ENCODE data around the gene NR4A2. TPM values are rescaled to one million over a fixed set of nuclear protein-coding genes. Genes with fewer than 3 reads are reported as not detected.

Gene NR4A2
- total RNA-seq, 1 experiment from 2014 or later, result 12.0 TPM

- ChIA-PET POLR2A (ENCODE audit: unreplicated experiment) (no interaction called here), CTCF (no interaction called here)
- H4K20me1 ChIP-seq (ENCODE audit: low read length), result no peaks in the 10 kb centered on the region
- H3K79me2 ChIP-seq (ENCODE audit: low read length), result no peaks in the 10 kb centered on the region
- no peaks in the 10 kb centered on the region for H3K9me3 ChIP-seq (ENCODE audit: low read length)
- no peak overlapping the region for H3K4me3 ChIP-seq (ENCODE audit: low read length)
- no peaks in the 10 kb centered on the region for H3K4me1 ChIP-seq (ENCODE audit: insufficient read depth, low read length)
- TF ChIP-seq CTCF (conservative IDR thresholded peaks at IDR 0.05; ENCODE audit: low read depth, low read length), result no peak
- no peak for TF ChIP-seq EZH2 (IDR thresholded peaks at IDR 0.05; ENCODE audit: low read length, unreplicated experiment)
- no peak for TF ChIP-seq EZH2phosphoT487 (IDR thresholded peaks at IDR 0.05; ENCODE audit: borderline replicate concordance, low read length)
- no TSS peak for BruUV-seq (replicated peaks)
- DNase-seq, result no peak
- H3K9me2 ChIP-seq (replicated peaks; ENCODE audit: low read length), result no peaks in the 10 kb centered on the region
- H3K27me3 ChIP-seq (ENCODE audit: low read length), result no peaks in the 10 kb centered on the region
- no peak overlapping the region for H2AFZ ChIP-seq (ENCODE audit: low read length)
- H3K4me2 ChIP-seq (ENCODE audit: low read length), result no peak overlapping the region
- intact Hi-C loops (cut with micrococcal nuclease), result no loop called here
- no peaks in the 10 kb centered on the region for H3K36me3 ChIP-seq (ENCODE audit: low read depth, low read length)
- H3K9ac ChIP-seq (ENCODE audit: low read length), result no peak overlapping the region
- no peaks in the 10 kb centered on the region for H3F3A ChIP-seq (ENCODE audit: low read length, unreplicated experiment)
- no peak overlapping the region for H3K27ac ChIP-seq (ENCODE audit: low read length)
- ATAC-seq, result no peak
These were observed 30.6 kb upstream of the NR4A2 start for GRCh38 chr2:156363141-156363540.

- CTCF ChIA-PET, result interaction anchor here (0.7 kb wide), 1 partner anchor 209 kb away, joined by 4 read pairs; no protein-coding TSS in a partner anchor
- POLR2A ChIA-PET (ENCODE audit: unreplicated experiment), result no interaction called here
- Histone ChIP-seq H3K27me3 (ENCODE audit: low read length) (no peaks in the 10 kb centered on the region), H3K9ac (ENCODE audit: low read length) (no peak overlapping the region), H3K4me1 (ENCODE audit: insufficient read depth, low read length) (peaks cover 11% of the 10 kb centered on the region), H3K9me2 (replicated peaks; ENCODE audit: low read length) (no peaks in the 10 kb centered on the region), H3K27ac (ENCODE audit: low read length) (peak overlapping the region; percentile 38), H3K9me3 (ENCODE audit: low read length) (no peaks in the 10 kb centered on the region), H3F3A (ENCODE audit: low read length, unreplicated experiment) (no peaks in the 10 kb centered on the region), H3K36me3 (ENCODE audit: low read depth, low read length) (no peaks in the 10 kb centered on the region), H3K4me3 (ENCODE audit: low read length) (no peak overlapping the region), H3K4me2 (ENCODE audit: low read length) (peak overlapping the region; percentile 35; the same call in 1 of the 2 replicates), H4K20me1 (ENCODE audit: low read length) (no peaks in the 10 kb centered on the region), H3K79me2 (ENCODE audit: low read length) (no peaks in the 10 kb centered on the region), H2AFZ (ENCODE audit: low read length) (peak overlapping the region; percentile 31; the same call in 1 of the 2 replicates)
- ATAC-seq (peak; percentile 92), DNase-seq (peak; percentile 75)
- BruUV-seq (replicated peaks), result no TSS peak
- intact Hi-C loops (cut with micrococcal nuclease), result no loop called here
- no peak for TF ChIP-seq EZH2phosphoT487 (IDR thresholded peaks at IDR 0.05; ENCODE audit: borderline replicate concordance, low read length)
- no peak for TF ChIP-seq CTCF (conservative IDR thresholded peaks at IDR 0.05; ENCODE audit: low read depth, low read length)
- TF ChIP-seq EZH2 (IDR thresholded peaks at IDR 0.05; ENCODE audit: low read length, unreplicated experiment), result no peak
These were observed 23.7 kb upstream of the NR4A2 start for GRCh38 chr2:156356014-156356754.

- no peak overlapping the region for H3K9ac ChIP-seq (ENCODE audit: low read length)
- H3K9me3 ChIP-seq (ENCODE audit: low read length), result no peaks in the 10 kb centered on the region
- H3K4me1 ChIP-seq (ENCODE audit: insufficient read depth, low read length), result peaks cover 11% of the 10 kb centered on the region
- TF ChIP-seq EZH2 (IDR thresholded peaks at IDR 0.05; ENCODE audit: low read length, unreplicated experiment), result no peak
- no peak for TF ChIP-seq CTCF (conservative IDR thresholded peaks at IDR 0.05; ENCODE audit: low read depth, low read length)
- no peak for TF ChIP-seq EZH2phosphoT487 (IDR thresholded peaks at IDR 0.05; ENCODE audit: borderline replicate concordance, low read length)
- H3K27me3 ChIP-seq (ENCODE audit: low read length), result no peaks in the 10 kb centered on the region
- H3K79me2 ChIP-seq (ENCODE audit: low read length), result no peaks in the 10 kb centered on the region
- H3K4me2 ChIP-seq (ENCODE audit: low read length), result no peak overlapping the region
- H3K9me2 ChIP-seq (replicated peaks; ENCODE audit: low read length), result no peaks in the 10 kb centered on the region
- H3K27ac ChIP-seq (ENCODE audit: low read length), result no peak overlapping the region
- ATAC-seq, result no peak
- DNase-seq, result no peak
- BruUV-seq (replicated peaks), result no TSS peak
- POLR2A ChIA-PET (ENCODE audit: unreplicated experiment), result no interaction called here
- CTCF ChIA-PET, result no interaction called here
- H3F3A ChIP-seq (ENCODE audit: low read length, unreplicated experiment), result no peaks in the 10 kb centered on the region
- no peaks in the 10 kb centered on the region for H3K36me3 ChIP-seq (ENCODE audit: low read depth, low read length)
- H4K20me1 ChIP-seq (ENCODE audit: low read length), result no peaks in the 10 kb centered on the region
- no peak overlapping the region for H2AFZ ChIP-seq (ENCODE audit: low read length)
- intact Hi-C loops (cut with micrococcal nuclease), result no loop called here
- no peak overlapping the region for H3K4me3 ChIP-seq (ENCODE audit: low read length)
These were observed 20.4 kb upstream of the NR4A2 start for GRCh38 chr2:156352911-156353310.

All from PC-3 (cell line).